WI38 (cell line): ENCODE data around the gene AGFG1.

ENCODE experiments used
- H3K4me3 ChIP-seq: 2 replicates; pipeline ENCODE4 v1.5.1; 2011; ENCODE audit warnings: low read depth, mild to moderate bottlenecking, control low read depth, low read length
- CTCF ChIP-seq: IDR thresholded peaks from 2 replicates; pipeline ENCODE4 v1.5.1; 2012; ENCODE audit warnings: low read depth, mild to moderate bottlenecking, control low read depth, low read length

Gene AGFG1

GRCh38 chr2:227439214-227439613 lies 32.7 kb upstream of the AGFG1 start:
- TF ChIP-seq CTCF: no peak
- no peak overlapping the region for H3K4me3 ChIP-seq

DNA sequence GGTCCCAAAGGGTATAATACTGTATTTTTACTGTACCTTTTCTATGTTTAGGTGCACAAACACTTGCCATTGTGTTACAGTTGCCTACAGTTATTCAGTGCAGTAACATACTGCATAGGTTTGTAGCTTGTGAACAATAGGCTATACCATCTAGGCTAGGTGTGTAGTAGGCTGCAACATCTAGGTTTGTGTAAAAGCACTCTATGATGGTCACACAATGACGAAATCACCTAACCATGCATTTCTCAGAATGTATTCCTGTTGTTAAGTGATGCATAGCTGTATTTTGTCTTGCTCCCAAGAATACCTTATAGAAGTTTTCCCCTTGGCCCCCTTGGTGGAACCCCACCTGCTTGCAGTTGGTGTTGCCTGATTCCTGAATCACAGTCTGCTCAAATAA lies 29.3 kb upstream of the AGFG1 start:
- TF ChIP-seq CTCF: no peak
- no peak overlapping the region for H3K4me3 ChIP-seq

DNA sequence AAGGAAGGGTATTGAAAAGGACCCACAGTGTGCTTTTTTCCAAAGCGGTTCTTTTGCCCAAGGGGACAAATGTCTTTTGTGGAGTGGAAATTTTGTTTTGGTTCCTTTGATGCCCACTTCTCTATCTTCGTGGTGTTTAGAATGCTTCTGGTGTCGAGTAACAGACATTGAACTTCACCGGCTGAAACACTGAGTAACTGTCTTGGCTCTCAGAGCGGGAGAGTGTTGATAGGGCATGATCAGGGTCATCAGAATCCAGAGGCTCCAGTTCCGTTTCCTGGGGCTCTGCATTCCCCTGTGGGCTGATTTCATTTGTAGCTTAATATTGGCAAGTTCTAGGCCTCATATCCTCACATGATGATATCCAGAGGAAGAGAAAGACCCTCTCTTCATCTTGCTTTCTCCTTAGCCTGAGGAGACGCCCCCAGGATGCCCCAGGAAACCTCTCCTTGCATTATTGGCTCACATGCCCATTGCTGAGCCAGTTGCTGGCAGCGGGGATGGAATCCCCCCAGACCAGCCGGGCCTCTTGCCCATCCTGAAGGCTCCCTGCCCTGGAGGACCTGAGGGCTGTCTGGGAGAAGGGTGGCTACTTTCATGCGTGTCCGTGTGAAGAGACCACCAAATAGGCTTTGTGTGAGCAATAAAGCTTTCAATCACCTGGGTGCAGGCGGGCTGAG lies 27.9 kb upstream of the AGFG1 start:
- TF ChIP-seq CTCF: no peak
- no peak overlapping the region for H3K4me3 ChIP-seq

DNA sequence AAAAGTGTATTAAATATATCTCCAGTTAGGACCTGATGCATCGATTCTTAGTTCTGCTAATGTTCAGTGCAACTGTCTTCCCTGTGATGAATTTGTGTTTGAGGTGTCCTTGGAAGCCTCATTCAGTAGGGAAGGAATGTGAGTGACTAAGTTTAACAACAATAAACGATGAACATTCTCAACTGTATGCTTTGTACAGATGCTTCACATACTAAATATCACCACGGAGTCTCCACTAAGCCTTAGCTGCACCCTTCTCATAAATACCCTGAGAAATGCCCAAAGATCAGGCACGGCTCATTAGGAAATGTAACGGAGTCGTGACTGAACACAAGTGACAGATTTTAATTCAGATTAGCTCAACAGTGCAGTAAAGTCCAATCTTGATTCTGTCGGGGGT lies 24.4 kb upstream of the AGFG1 start:
- peak overlapping the region; percentile 7 for H3K4me3 ChIP-seq
- TF ChIP-seq CTCF: no peak

DNA sequence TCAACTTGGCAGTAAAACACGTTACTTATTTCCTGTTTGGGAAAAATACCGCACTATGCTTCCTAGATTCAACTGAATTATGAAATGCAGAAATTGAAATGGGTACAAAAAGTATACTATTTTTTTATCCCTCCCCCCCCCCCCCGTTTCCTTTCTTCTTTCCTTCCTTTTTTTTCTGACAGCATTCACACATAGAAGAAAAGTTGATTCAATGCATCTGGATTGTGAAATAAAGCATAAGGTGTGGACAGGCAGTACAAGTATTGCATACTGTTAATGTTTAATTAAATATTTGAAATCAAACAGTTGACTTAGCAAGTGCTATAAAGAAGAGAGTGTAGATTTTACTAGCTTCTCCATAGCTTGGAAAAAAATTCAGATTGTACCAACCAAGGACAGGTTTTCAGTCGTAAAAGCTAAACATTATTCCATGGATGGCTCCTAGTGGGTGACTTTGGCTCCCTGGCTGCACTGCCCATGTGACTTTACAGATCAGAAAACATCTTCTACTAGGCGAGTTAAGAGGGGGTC lies 21.6 kb upstream of the AGFG1 start:
- H3K4me3 ChIP-seq: no peak overlapping the region
- TF ChIP-seq CTCF: no peak

DNA sequence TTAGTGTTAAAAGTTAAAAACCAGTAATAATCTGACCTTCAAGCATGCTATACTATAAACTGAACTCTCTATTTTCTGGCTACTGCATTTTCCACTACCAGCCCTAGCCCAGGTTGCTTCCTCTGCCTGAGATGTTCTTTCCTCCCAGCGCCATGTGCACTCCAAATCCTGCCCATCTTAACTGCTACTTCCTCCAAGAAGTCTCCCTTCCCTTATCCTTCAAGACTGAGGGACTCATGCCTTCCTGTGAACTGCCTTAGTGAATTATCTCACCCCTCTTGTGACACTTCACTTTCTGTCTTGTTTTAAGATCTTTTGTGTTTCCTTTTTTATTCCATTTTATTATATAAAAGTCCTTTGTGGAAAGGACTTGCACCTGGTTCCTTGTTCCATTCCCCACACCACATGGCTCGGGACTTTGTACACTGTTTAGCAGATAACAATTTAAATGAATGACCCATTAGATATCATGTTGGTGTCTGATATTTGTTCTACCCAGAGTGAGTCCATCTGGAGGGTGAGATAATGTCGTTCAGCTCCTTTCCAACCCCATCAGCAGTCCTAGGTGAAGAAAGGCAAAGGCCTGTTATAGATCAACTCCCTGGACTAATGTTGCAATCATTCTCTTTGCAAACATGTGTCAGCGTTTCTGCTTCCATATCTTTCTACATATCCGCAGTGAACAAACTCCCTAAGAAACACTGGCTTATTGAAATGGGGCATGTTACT lies 20.9 kb upstream of the AGFG1 start:
- TF ChIP-seq CTCF: no peak
- H3K4me3 ChIP-seq: no peak overlapping the region

DNA sequence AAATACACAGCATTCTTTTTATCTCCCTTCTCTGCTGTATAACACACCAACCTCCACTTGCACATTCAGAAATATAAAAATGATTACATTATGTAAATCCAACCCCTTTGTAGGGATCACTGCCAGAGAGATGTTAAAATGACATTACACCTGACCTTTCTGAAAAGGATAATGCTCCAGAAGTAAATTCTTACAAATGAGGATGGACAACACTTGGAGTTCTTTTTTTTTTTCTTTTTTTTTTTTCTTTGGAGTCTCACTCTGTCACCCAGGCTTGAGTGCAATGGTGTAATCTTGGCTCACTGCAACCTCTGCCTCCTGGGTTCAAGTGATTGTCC lies 20.3 kb upstream of the AGFG1 start:
- TF ChIP-seq CTCF: no peak
- no peak overlapping the region for H3K4me3 ChIP-seq
